ENCODE measurements around the gene LRRC49. TPM values are rescaled to one million over a fixed set of nuclear protein-coding genes. Genes with fewer than 3 reads are reported as not detected.
A peak's percentile ranks its signal among the peaks of the same experiment; 100 is the strongest.

LRRC49 gene
- total and polyA plus RNA-seq, 2 donors (not counting 3 experiments of a cell fraction or from before 2014, with no cell fraction given), result 3.0 to 6.6 TPM

- Histone ChIP-seq H3K9me1 (replicated peaks; ENCODE audit: control insufficient read depth, extremely low read depth, insufficient read depth, low read length) (no peaks in the 10 kb centered on the region), H3K4me2 (ENCODE audit: insufficient read depth, low read length) (no peak overlapping the region), H3K9me3 (replicated peaks; ENCODE audit: control insufficient read depth, insufficient read depth, low read length) (no peaks in the 10 kb centered on the region), H3K79me2 (ENCODE audit: control insufficient read depth, insufficient read depth, low read length) (peaks cover 4% of the 10 kb centered on the region), H3K36me3 (ENCODE audit: control insufficient read depth in 2 of 2, extremely low read depth in 1 of 2, insufficient read depth in 2 of 2, low read length in 2 of 2) (peaks cover 0 to 5% of the 10 kb centered on the region in 2 experiments), H2AFZ (ENCODE audit: low read depth, low read length) (peak overlapping the region; percentile 55), H3K9ac (replicated peaks; ENCODE audit: extremely low read depth, insufficient read depth, low read length) (peak overlapping the region; percentile 49), H3K27me3 (ENCODE audit: control insufficient read depth in 2 of 2, insufficient read depth in 2 of 2, low read length in 2 of 2) (no peaks in the 10 kb centered on the region), H3K4me3 (replicated peaks in 1 of 3; ENCODE audit: insufficient read depth in 1 of 3, low read depth in 1 of 3, low read length in 3 of 3) (no peak overlapping the region), H3K4me1 (ENCODE audit: control insufficient read depth, extremely low read depth, insufficient read depth, low read length) (peaks cover 26% of the 10 kb centered on the region), H3K27ac (ENCODE audit: insufficient read depth, low read depth, low read length) (peak overlapping the region; percentile 73), H4K20me1 (replicated peaks; ENCODE audit: control insufficient read depth, extremely low read depth, insufficient read depth, low read length) (no peaks in the 10 kb centered on the region)
- BruUV-seq (replicated peaks), result no TSS peak
- ChIA-PET CTCF (interaction anchor here (0.8 to 9.2 kb wide), 8 partner anchors 14 to 584 kb away, joined by 3 to 72 read pairs (median 4); partner anchors contain the start of genes LRRC49 and THAP10), POLR2A (interaction anchor here (1.0 to 1.2 kb wide), 2 partner anchors 9 to 18 kb away, joined by 3 read pairs; no protein-coding TSS in a partner anchor)
- FAIRE-seq, result no peak
- intact Hi-C loops (cut with micrococcal nuclease) (no loop called here), dilution Hi-C loops (cut with MboI; ENCODE audit: extremely low pct_ligation_motif_present, low sequenced_read_pairs) (no loop called here)
- TF ChIP-seq POLR2A (IDR thresholded peaks at IDR 0.05; ENCODE audit: low read depth, low read length) (no peak), FOS (IDR thresholded peaks at IDR 0.05; ENCODE audit: borderline replicate concordance, insufficient read depth, low read length) (no peak), MAX (IDR thresholded peaks at IDR 0.05; ENCODE audit: insufficient read depth, insufficient read length) (no peak), JUN (IDR thresholded peaks at IDR 0.05; ENCODE audit: borderline replicate concordance, insufficient read depth, insufficient read length, low read depth) (no peak), GATA2 (IDR thresholded peaks at IDR 0.05; ENCODE audit: insufficient read depth, insufficient read length, low read depth, low read length) (no peak), CTCF (IDR thresholded peaks at IDR 0.05; ENCODE audit: extremely low read depth in 1 of 2, insufficient read depth in 1 of 2, low read depth in 1 of 2, low read length in 2 of 2) (no peak), POLR2AphosphoS5 (IDR thresholded peaks at IDR 0.05; ENCODE audit: insufficient read depth, low read depth, low read length) (no peak), MYC (IDR thresholded peaks at IDR 0.05; ENCODE audit: low read depth, low read length) (no peak), EZH2 (IDR thresholded peaks at IDR 0.05; ENCODE audit: borderline replicate concordance, low read depth, low read length, severe bottlenecking) (no peak)
- no peak for DNase-seq (ENCODE audit: low read depth, low spot score)
These were observed 36.3 kb upstream of the LRRC49 start for GRCh38 chr15:70856177-70856883.
